OCI-LY7 (cell line): ENCODE data around the gene UBA1. TPM values are rescaled to one million over a fixed set of nuclear protein-coding genes. Genes with fewer than 3 reads are reported as not detected.

Experiments
- BruUV-seq: library from RNA; stranded (reverse); fragments of 400-500 nt; replicated peaks from 2 replicates; lab custom pipeline; 2021; lab: Mats Ljungman, UMichigan
- CTCF ChIA-PET: fragments of 300-600 bp; sonication (Branson Sonifier 250); formaldehyde crosslinking; loops from one replicate; lab custom pipeline; 2022; ENCODE audit warnings: antibody characterized with exemption; ENCODE audit not compliant: unreplicated experiment; lab: Charles Lee
- POLR2A ChIA-PET: fragments of 300-600 bp; sonication (Branson Sonifier 250); formaldehyde crosslinking; loops from one replicate; lab custom pipeline; 2022; ENCODE audit warnings: antibody characterized with exemption; lab: Charles Lee
- DNase-seq: peaks from one replicate; pipeline ENCODE4 v3.0.0-alpha.2; 2015; ENCODE audit warnings: low spot score
- H2AFZ ChIP-seq: fragments of 200-600 bp; sonication (generic), shearing (Covaris generic); 2 replicates; pipeline ENCODE4 v1.6.1; 2014; ENCODE audit warnings: mild to moderate bottlenecking, antibody characterized with exemption, low read length, moderate library complexity
- H3K27ac ChIP-seq: fragments of 200-600 bp; sonication (generic); 2 replicates; pipeline ENCODE4 v1.5.1; 2014; ENCODE audit warnings: mixed run types, low read depth, mild to moderate bottlenecking, moderate library complexity, low read length, inconsistent platforms; ENCODE audit not compliant: poor library complexity, severe bottlenecking
- H3K36me3 ChIP-seq: fragments of 200-600 bp; sonication (generic); 2 replicates; pipeline ENCODE4 v1.6.1; 2014; ENCODE audit warnings: mild to moderate bottlenecking, antibody characterized with exemption, low read length, moderate library complexity, mixed read lengths; ENCODE audit not compliant: insufficient read depth
- H3K4me1 ChIP-seq: fragments of 200-600 bp; sonication (generic); 2 replicates; pipeline ENCODE4 v1.5.1; 2014; ENCODE audit warnings: mild to moderate bottlenecking, low read length; ENCODE audit not compliant: insufficient read depth, poor library complexity, severe bottlenecking
- H3K4me2 ChIP-seq: fragments of 200-600 bp; sonication (generic); 2 replicates; pipeline ENCODE4 v1.6.1; 2014; ENCODE audit warnings: mild to moderate bottlenecking, low read length
- H3K4me3 ChIP-seq: fragments of 200-600 bp; sonication (generic); 2 replicates; pipeline ENCODE4 v1.5.1; 2014; ENCODE audit warnings: mild to moderate bottlenecking, low read depth, low read length; ENCODE audit not compliant: poor library complexity, severe bottlenecking
- H3K79me2 ChIP-seq: fragments of 200-600 bp; sonication (generic); 2 replicates; pipeline ENCODE4 v1.6.1; 2016; ENCODE audit warnings: low read depth, mild to moderate bottlenecking, low read length, moderate library complexity, mixed read lengths; ENCODE audit not compliant: insufficient read depth
- H3K9me2 ChIP-seq: fragments of 200-600 bp; sonication (generic); 2 replicates; pipeline ENCODE4 v1.6.1; 2016; ENCODE audit warnings: mild to moderate bottlenecking, low read length, mixed read lengths; ENCODE audit not compliant: insufficient read depth
- H3K9me3 ChIP-seq: fragments of 200-600 bp; sonication (generic); 2 replicates; pipeline ENCODE4 v1.6.1; 2014; ENCODE audit warnings: mild to moderate bottlenecking, mixed run types, low read length, mixed read lengths
- H4K20me1 ChIP-seq: fragments of 200-600 bp; sonication (generic); 2 replicates; pipeline ENCODE4 v1.6.1; 2014; ENCODE audit warnings: mild to moderate bottlenecking, antibody characterized with exemption, low read length, moderate library complexity, mixed read lengths; ENCODE audit not compliant: insufficient read depth
- CTCF ChIP-seq: fragments of 200-600 bp; sonication (generic); conservative IDR thresholded peaks from 2 replicates; pipeline ENCODE4 v1.5.1; 2014; ENCODE audit warnings: mild to moderate bottlenecking, antibody characterized with exemption, low read length, moderate library complexity, mixed read lengths
- EZH2phosphoT487 ChIP-seq: fragments of 200-600 bp; sonication (generic); IDR thresholded peaks from 2 replicates; pipeline ENCODE4 v1.6.1; 2018; ENCODE audit warnings: low read depth, borderline replicate concordance, mild to moderate bottlenecking, mixed run types, antibody characterized with exemption, low read length, moderate library complexity, mixed read lengths
- intact Hi-C: fragments of 100-400 bp; cut with micrococcal nuclease; formaldehyde crosslinking; loops from one replicate; pipeline ENCODE4 v1.10.0; 2022; ENCODE audit not compliant: unreplicated experiment
- total RNA-seq, 2 experiments: library from RNA; depleted of rRNA in 1 of 2; stranded (reverse); fragments of >200 nt in 1 of 2; shearing (Covaris generic) in 1 of 2; gene quantifications; 2 replicates each; pipeline ENCODE4 v1.2.3, GENCODE V29; 2014 to 2022

UBA1 gene
- total RNA-seq, 2 experiments from 2014 or later, result 169 to 294 TPM

- intact Hi-C loops, result no loop called here
- no peaks in the 10 kb centered on the region for H3K9me2 ChIP-seq
- H3K4me3 ChIP-seq, result no peak overlapping the region
- DNase-seq, result no peak
- no TSS peak for BruUV-seq
- no peaks in the 10 kb centered on the region for H3K4me1 ChIP-seq
- no peak overlapping the region for H2AFZ ChIP-seq
- CTCF ChIA-PET, result no interaction called here
- no peaks in the 10 kb centered on the region for H3K79me2 ChIP-seq
- no peaks in the 10 kb centered on the region for H3K9me3 ChIP-seq
- no peak overlapping the region for H3K4me2 ChIP-seq
- POLR2A ChIA-PET, result no interaction called here
- H3K27ac ChIP-seq, result no peak overlapping the region
- peaks cover 26% of the 10 kb centered on the region for H3K36me3 ChIP-seq
- H4K20me1 ChIP-seq, result no peaks in the 10 kb centered on the region
- no peak for TF ChIP-seq EZH2phosphoT487
- no peak for TF ChIP-seq CTCF
These were observed 51.0 kb downstream of the UBA1 start for GRCh38 chrX:47244676-47245075.

DNA sequence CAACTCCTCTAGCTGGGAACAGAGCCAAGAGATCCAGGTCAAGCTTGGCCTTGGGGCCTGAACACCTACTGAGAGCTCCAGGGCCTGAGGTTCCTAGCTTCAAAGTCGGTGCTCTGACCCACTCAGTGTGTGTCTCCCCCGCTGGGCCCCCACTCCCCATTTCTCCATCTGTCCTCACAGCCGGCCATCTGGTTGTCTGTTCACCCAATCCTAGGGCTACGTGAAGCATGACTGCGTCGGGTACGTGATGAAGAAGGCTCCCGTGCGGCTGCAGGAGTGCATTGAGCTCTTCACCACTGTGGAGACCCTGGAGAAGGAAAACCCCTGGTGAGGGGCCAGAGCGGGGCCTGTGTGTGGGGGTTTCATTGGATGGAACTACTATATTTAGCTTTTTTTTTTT lies 51.5 kb downstream of the UBA1 start:
- Histone ChIP-seq H3K9me3 (no peaks in the 10 kb centered on the region), H3K4me1 (no peaks in the 10 kb centered on the region), H3K27ac (no peak overlapping the region), H3K9me2 (no peaks in the 10 kb centered on the region), H2AFZ (no peak overlapping the region), H3K36me3 (peaks cover 22% of the 10 kb centered on the region), H4K20me1 (no peaks in the 10 kb centered on the region), H3K4me3 (no peak overlapping the region), H3K79me2 (no peaks in the 10 kb centered on the region), H3K4me2 (no peak overlapping the region)
- CTCF ChIA-PET, result no interaction called here
- POLR2A ChIA-PET, result no interaction called here
- no peak for DNase-seq
- intact Hi-C loops, result no loop called here
- TF ChIP-seq EZH2phosphoT487 (no peak), CTCF (no peak)
- BruUV-seq, result no TSS peak

DNA sequence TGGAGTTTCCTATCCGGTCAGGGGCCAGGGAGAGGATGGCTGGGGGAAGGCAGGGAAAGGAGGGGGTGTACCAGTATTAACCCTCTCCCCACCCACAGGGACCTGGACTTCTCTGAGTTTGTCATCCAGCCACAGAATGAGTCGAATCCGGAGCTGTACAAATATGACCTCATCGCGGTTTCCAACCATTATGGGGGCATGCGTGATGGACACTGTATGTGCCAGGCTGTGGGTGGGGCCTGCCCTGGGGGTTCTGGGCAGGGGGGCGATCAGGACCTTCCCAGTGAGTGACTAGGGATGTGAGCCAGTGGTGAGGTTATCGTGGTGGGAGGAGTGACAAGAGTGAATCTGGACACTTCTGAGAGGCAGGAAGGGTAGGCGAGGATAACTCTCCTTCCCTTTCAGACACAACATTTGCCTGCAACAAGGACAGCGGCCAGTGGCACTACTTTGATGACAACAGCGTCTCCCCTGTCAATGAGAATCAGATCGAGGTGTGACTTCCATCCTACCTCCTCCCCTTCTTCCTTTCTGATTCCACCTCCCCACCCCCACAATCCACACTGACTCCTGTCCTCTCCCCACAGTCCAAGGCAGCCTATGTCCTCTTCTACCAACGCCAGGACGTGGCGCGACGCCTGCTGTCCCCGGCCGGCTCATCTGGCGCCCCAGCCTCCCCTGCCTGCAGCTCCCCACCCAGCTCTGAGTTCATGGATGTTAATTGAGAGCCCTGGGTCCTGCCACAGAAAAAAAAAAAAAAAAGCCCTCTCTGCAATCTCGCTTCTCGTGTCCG lies 53.8 kb downstream of the UBA1 start:
- intact Hi-C loops, result no loop called here
- POLR2A ChIA-PET, result no interaction called here

More for the DNA sequence above, 53.8 kb downstream of the UBA1 start:
- no peak overlapping the region for H2AFZ ChIP-seq
- no peak overlapping the region for H3K4me2 ChIP-seq
- BruUV-seq, result TSS peak; percentile 30
- H3K79me2 ChIP-seq, result no peaks in the 10 kb centered on the region
- TF ChIP-seq CTCF (no peak), EZH2phosphoT487 (no peak)
- H3K4me3 ChIP-seq, result no peak overlapping the region
- H3K4me1 ChIP-seq, result no peaks in the 10 kb centered on the region
- H4K20me1 ChIP-seq, result no peaks in the 10 kb centered on the region
- CTCF ChIA-PET, result no interaction called here
- no peaks in the 10 kb centered on the region for H3K9me3 ChIP-seq
- H3K27ac ChIP-seq, result no peak overlapping the region
- no peak for DNase-seq
- H3K9me2 ChIP-seq, result no peaks in the 10 kb centered on the region
- peaks cover 10% of the 10 kb centered on the region; the same call in 1 of the 2 replicates for H3K36me3 ChIP-seq
